A673 (cell line): ENCODE measurements around the gene PHACTR4.

ENCODE experiments used
- EZH2 ChIP-seq: fragments of 200-600 bp; sonication (generic); IDR thresholded peaks from 2 replicates; pipeline ENCODE4 v1.6.1; 2017; ENCODE audit warnings: borderline replicate concordance, low read depth, mild to moderate bottlenecking, mixed read lengths, antibody characterized with exemption, low read length; ENCODE audit not compliant: poor library complexity, severe bottlenecking
- TF ChIP-seq, protein P1 (sequence below): fragments of 300-800, 200-600 bp; sonication (generic); conservative IDR thresholded peaks from 2 replicates; pipeline ENCODE4 v1.5.1; 2017; ENCODE audit warnings: low read depth, mild to moderate bottlenecking, antibody characterized with exemption, low read length, moderate library complexity, mixed read lengths

DNA sequence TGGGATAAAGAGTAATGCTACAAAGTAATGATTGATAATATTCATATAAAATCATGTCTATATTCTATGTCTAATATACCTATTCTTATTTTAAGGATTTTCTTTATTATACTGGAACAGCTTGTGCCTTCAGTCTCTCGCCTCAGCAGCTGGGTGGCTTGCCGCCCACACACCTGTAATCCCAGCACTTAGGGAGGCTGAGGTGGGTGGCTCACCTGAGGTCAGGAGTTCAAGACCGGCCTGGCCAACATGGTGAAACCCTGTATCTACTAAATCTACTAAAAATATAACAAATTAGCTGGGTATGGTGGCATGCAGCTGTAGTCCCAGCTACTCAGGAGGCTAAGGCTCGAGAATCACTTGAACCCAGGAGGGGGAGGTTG lies 175.7 kb downstream of the PHACTR4 start:
- TF ChIP-seq, protein P1, sequence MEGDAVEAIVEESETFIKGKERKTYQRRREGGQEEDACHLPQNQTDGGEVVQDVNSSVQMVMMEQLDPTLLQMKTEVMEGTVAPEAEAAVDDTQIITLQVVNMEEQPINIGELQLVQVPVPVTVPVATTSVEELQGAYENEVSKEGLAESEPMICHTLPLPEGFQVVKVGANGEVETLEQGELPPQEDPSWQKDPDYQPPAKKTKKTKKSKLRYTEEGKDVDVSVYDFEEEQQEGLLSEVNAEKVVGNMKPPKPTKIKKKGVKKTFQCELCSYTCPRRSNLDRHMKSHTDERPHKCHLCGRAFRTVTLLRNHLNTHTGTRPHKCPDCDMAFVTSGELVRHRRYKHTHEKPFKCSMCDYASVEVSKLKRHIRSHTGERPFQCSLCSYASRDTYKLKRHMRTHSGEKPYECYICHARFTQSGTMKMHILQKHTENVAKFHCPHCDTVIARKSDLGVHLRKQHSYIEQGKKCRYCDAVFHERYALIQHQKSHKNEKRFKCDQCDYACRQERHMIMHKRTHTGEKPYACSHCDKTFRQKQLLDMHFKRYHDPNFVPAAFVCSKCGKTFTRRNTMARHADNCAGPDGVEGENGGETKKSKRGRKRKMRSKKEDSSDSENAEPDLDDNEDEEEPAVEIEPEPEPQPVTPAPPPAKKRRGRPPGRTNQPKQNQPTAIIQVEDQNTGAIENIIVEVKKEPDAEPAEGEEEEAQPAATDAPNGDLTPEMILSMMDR = no peak
- TF ChIP-seq EZH2 = no peak
